ENCODE results near the gene LIMA1. TPM values are rescaled to one million over a fixed set of nuclear protein-coding genes. Genes with fewer than 3 reads are reported as not detected.

LIMA1 gene
- total and polyA plus RNA-seq, 2 donors (not counting 1 experiment from before 2014, with no cell fraction given): 1.3 to 2.1 TPM

DNA sequence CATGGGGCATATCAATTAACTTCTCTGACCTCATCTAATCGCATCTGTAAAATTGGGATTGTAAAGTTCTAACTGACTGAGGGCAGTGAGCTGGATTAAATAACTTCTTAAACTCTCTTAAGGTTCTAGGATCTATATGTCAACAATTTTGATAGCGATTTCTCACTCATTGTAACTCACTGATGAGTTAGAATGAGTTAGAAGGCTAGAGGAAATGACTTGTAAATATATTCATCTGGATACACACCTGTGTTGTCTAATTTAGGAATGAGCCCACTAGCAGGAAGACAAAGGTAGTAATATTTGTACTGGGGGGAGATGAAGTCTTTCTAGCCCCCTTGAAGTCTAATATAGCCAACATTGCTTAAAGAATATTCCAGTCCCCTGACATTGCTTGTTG, 69.9 kb downstream of the LIMA1 start:
- ChIA-PET CTCF (interaction anchor here (1.8 kb wide), 1 partner anchor 9 kb away, joined by 4 read pairs; no protein-coding TSS in a partner anchor), POLR2A (no interaction called here)
- H4K20me1 ChIP-seq (ENCODE audit: control insufficient read depth, insufficient read depth, low read length, poor library complexity, severe bottlenecking): no peaks in the 10 kb centered on the region
- DNase-seq (no peak), ATAC-seq (ENCODE audit: low read depth) (no peak)
- Mint-ChIP-seq H3K27me3 (no peaks in the 10 kb centered on the region), H3K27ac (no peak overlapping the region), H3K4me1 (peaks cover 4% of the 10 kb centered on the region), H3K9me3 (ENCODE audit: insufficient read depth) (no peaks in the 10 kb centered on the region), H3K4me3 (no peak overlapping the region)
- TF ChIP-seq, protein P1, sequence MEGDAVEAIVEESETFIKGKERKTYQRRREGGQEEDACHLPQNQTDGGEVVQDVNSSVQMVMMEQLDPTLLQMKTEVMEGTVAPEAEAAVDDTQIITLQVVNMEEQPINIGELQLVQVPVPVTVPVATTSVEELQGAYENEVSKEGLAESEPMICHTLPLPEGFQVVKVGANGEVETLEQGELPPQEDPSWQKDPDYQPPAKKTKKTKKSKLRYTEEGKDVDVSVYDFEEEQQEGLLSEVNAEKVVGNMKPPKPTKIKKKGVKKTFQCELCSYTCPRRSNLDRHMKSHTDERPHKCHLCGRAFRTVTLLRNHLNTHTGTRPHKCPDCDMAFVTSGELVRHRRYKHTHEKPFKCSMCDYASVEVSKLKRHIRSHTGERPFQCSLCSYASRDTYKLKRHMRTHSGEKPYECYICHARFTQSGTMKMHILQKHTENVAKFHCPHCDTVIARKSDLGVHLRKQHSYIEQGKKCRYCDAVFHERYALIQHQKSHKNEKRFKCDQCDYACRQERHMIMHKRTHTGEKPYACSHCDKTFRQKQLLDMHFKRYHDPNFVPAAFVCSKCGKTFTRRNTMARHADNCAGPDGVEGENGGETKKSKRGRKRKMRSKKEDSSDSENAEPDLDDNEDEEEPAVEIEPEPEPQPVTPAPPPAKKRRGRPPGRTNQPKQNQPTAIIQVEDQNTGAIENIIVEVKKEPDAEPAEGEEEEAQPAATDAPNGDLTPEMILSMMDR (IDR thresholded peaks at IDR 0.05): no peak
- no peak for TF ChIP-seq EZH2 (IDR thresholded peaks at IDR 0.05; ENCODE audit: borderline replicate concordance, insufficient read depth, low read depth, low read length, poor library complexity, severe bottlenecking)
- no peak overlapping the region for H3K9ac ChIP-seq (ENCODE audit: low read length)
- H3K4me3 ChIP-seq (ENCODE audit: control extremely low read depth in 1 of 5, extremely low read depth in 1 of 5, insufficient read depth in 1 of 5, low read depth in 2 of 5, low read length in 4 of 5): no peak overlapping the region
- no peaks in the 10 kb centered on the region for H3K27me3 ChIP-seq (replicated peaks in 1 of 4; ENCODE audit: control extremely low read depth in 1 of 4, control insufficient read depth in 3 of 4, insufficient read depth in 4 of 4, low read length in 3 of 4)
- H3K36me3 ChIP-seq (replicated peaks in 1 of 2; ENCODE audit: control extremely low read depth in 1 of 2, control insufficient read depth in 1 of 2, extremely low read depth in 1 of 2, insufficient read depth in 2 of 2, low read length in 1 of 2): no peaks in the 10 kb centered on the region
- H3K4me2 ChIP-seq (replicated peaks; ENCODE audit: low read depth, low read length, poor library complexity, severe bottlenecking): no peak overlapping the region
- intact Hi-C loops (cut with micrococcal nuclease): no loop called here
- H3K4me1 ChIP-seq (ENCODE audit: control insufficient read depth in 2 of 2, insufficient read depth in 2 of 2, low read length in 2 of 2): no peaks in the 10 kb centered on the region
- H3K27ac ChIP-seq (ENCODE audit: low read length in 2 of 2): no peak overlapping the region
- H3K79me2 ChIP-seq (ENCODE audit: control insufficient read depth, insufficient read depth, low read length): no peaks in the 10 kb centered on the region
- WGBS (ENCODE audit: insufficient coverage): no CpG with 5 or more reads among the region's 2 CpGs
- no peaks in the 10 kb centered on the region for H3K9me3 ChIP-seq (ENCODE audit: control extremely low read depth in 1 of 3, control insufficient read depth in 2 of 3, insufficient read depth in 1 of 3, low read length in 2 of 3)
- no peak overlapping the region for H2AFZ ChIP-seq (ENCODE audit: insufficient read depth, low read depth, low read length, poor library complexity, severe bottlenecking)

DNA sequence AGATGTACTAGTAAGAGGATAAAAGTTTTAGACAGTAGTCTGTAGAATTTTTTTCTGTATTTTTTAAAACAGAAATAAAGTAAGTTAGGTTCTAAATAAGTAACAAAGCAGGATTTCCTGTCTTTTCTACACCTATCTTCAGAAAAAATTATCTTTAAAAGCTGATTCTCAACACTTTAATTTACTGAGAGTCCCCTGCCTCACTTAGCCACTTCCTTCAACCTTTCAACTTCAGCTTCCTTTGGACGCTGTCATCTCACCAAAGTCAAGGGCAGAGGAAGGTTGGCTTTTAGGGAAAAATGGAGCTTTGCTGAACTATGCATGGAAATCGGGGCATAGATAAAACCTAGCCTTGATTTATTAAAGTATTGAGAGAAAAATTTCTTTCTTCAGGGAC, 71.3 kb downstream of the LIMA1 start:
- no peak overlapping the region for H3K4me2 ChIP-seq (replicated peaks; ENCODE audit: low read depth, low read length, poor library complexity, severe bottlenecking)
- ChIA-PET POLR2A (no interaction called here), CTCF (interaction anchor here (1.8 kb wide), 1 partner anchor 10 kb away, joined by 4 read pairs; no protein-coding TSS in a partner anchor)
- Mint-ChIP-seq H3K4me1 (peaks cover 4% of the 10 kb centered on the region), H3K27me3 (no peaks in the 10 kb centered on the region), H3K4me3 (no peak overlapping the region), H3K9me3 (ENCODE audit: insufficient read depth) (no peaks in the 10 kb centered on the region), H3K27ac (no peak overlapping the region)
- no peaks in the 10 kb centered on the region for H3K79me2 ChIP-seq (ENCODE audit: control insufficient read depth, insufficient read depth, low read length)
- no peak overlapping the region for H2AFZ ChIP-seq (ENCODE audit: insufficient read depth, low read depth, low read length, poor library complexity, severe bottlenecking)
- no CpG with 5 or more reads among the region's 2 CpGs for WGBS (ENCODE audit: insufficient coverage)
- ATAC-seq (ENCODE audit: low read depth): no peak
- no peak overlapping the region for H3K9ac ChIP-seq (ENCODE audit: low read length)
- TF ChIP-seq, protein P1 (IDR thresholded peaks at IDR 0.05): no peak
- no peak for TF ChIP-seq EZH2 (IDR thresholded peaks at IDR 0.05; ENCODE audit: borderline replicate concordance, insufficient read depth, low read depth, low read length, poor library complexity, severe bottlenecking)
- H3K36me3 ChIP-seq (replicated peaks in 1 of 2; ENCODE audit: control extremely low read depth in 1 of 2, control insufficient read depth in 1 of 2, extremely low read depth in 1 of 2, insufficient read depth in 2 of 2, low read length in 1 of 2): no peaks in the 10 kb centered on the region
- H3K4me3 ChIP-seq (ENCODE audit: control extremely low read depth in 1 of 5, extremely low read depth in 1 of 5, insufficient read depth in 1 of 5, low read depth in 2 of 5, low read length in 4 of 5): no peak overlapping the region
- H4K20me1 ChIP-seq (ENCODE audit: control insufficient read depth, insufficient read depth, low read length, poor library complexity, severe bottlenecking): no peaks in the 10 kb centered on the region
- no peak overlapping the region for H3K27ac ChIP-seq (ENCODE audit: low read length in 2 of 2)
- intact Hi-C loops (cut with micrococcal nuclease): no loop called here
- no peak for DNase-seq
- H3K9me3 ChIP-seq (ENCODE audit: control extremely low read depth in 1 of 3, control insufficient read depth in 2 of 3, insufficient read depth in 1 of 3, low read length in 2 of 3): peaks cover 0 to 8% (median 0%) of the 10 kb centered on the region in 3 donors
- no peaks in the 10 kb centered on the region for H3K4me1 ChIP-seq (ENCODE audit: control insufficient read depth in 2 of 2, insufficient read depth in 2 of 2, low read length in 2 of 2)
- H3K27me3 ChIP-seq (replicated peaks in 1 of 4; ENCODE audit: control extremely low read depth in 1 of 4, control insufficient read depth in 3 of 4, insufficient read depth in 4 of 4, low read length in 3 of 4): no peaks in the 10 kb centered on the region
